ENCODE measurements around the gene CHPF.

CHPF gene

DNA sequence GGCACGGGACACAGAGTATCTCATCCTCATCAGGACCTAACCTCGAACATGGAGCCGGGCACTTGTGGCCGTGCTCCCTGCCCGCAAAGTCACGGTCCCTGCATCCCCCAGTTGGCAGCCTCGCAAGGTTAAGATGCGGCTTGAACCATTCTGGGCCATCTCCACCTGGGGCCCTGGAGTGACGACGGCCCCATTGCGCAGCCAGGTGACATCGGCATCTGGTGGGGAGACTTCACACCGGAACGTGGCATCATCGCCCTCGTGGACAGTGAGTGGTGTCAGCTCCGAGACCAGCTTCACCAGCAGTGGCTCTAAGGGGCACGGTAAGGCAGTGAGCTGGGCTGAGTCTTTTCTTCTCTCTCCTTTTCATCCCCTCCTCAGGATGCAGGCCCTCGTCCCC is 12.8 kb upstream of the CHPF start:
- Histone ChIP-seq H3K9me3 (ENCODE audit: control insufficient read depth, low read length) (no peaks in the 10 kb centered on the region), H3K4me1 (peaks cover 3% of the 10 kb centered on the region), H3K9ac (no peak overlapping the region), H2AFZ (no peak overlapping the region), H3K4me2 (ENCODE audit: low read length) (no peak overlapping the region), H3K36me3 (ENCODE audit: control insufficient read depth, insufficient read depth, low read length) (no peaks in the 10 kb centered on the region), H3K4me3 (ENCODE audit: low read depth, low read length) (no peak overlapping the region), H3K27ac (no peak overlapping the region), H3K79me2 (no peaks in the 10 kb centered on the region), H3K27me3 (ENCODE audit: control insufficient read depth, insufficient read depth, low read length) (peaks cover 4% of the 10 kb centered on the region)
- TF ChIP-seq CTCF (IDR thresholded peaks at IDR 0.05) = no peak

DNA sequence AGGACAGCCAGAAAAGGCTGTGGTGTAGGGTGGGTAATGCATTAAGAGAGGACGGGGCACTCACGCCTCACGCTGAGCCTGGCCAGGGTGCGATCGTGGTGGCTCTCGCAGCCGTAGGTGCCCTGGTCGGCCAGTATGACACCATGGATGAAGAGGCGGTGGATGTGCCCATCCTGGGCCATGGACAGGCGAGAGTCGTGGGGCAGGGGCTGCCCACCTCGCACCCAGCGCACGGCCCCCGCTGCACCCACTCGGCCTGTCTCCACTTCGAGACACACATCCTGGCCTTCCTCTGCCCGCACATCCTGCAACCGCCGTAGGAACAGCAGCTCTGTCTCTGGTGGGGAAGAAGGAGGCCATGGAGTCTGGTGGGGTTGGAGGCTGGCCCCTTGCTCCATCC is 12.3 kb upstream of the CHPF start:
- Histone ChIP-seq H3K36me3 (ENCODE audit: control insufficient read depth, insufficient read depth, low read length) (no peaks in the 10 kb centered on the region), H3K9me3 (ENCODE audit: control insufficient read depth, low read length) (no peaks in the 10 kb centered on the region), H3K27ac (no peak overlapping the region), H3K4me3 (ENCODE audit: low read depth, low read length) (no peak overlapping the region), H3K79me2 (no peaks in the 10 kb centered on the region), H3K4me2 (ENCODE audit: low read length) (no peak overlapping the region), H3K27me3 (ENCODE audit: control insufficient read depth, insufficient read depth, low read length) (peaks cover 4% of the 10 kb centered on the region), H3K9ac (no peak overlapping the region), H3K4me1 (peaks cover 3% of the 10 kb centered on the region), H2AFZ (no peak overlapping the region)
- TF ChIP-seq CTCF (IDR thresholded peaks at IDR 0.05) = no peak

- no peak for TF ChIP-seq CTCF (IDR thresholded peaks at IDR 0.05)
- Histone ChIP-seq H3K4me1 (peaks cover 3% of the 10 kb centered on the region), H3K36me3 (ENCODE audit: control insufficient read depth, insufficient read depth, low read length) (no peaks in the 10 kb centered on the region), H2AFZ (no peak overlapping the region), H3K27ac (no peak overlapping the region), H3K9ac (no peak overlapping the region), H3K9me3 (ENCODE audit: control insufficient read depth, low read length) (no peaks in the 10 kb centered on the region), H3K4me2 (ENCODE audit: low read length) (no peak overlapping the region), H3K4me3 (ENCODE audit: low read depth, low read length) (no peak overlapping the region), H3K79me2 (no peaks in the 10 kb centered on the region), H3K27me3 (ENCODE audit: control insufficient read depth, insufficient read depth, low read length) (peaks cover 4% of the 10 kb centered on the region)
These were observed 10.7 kb upstream of the CHPF start for GRCh38 chr2:219554350-219554749.

DNA sequence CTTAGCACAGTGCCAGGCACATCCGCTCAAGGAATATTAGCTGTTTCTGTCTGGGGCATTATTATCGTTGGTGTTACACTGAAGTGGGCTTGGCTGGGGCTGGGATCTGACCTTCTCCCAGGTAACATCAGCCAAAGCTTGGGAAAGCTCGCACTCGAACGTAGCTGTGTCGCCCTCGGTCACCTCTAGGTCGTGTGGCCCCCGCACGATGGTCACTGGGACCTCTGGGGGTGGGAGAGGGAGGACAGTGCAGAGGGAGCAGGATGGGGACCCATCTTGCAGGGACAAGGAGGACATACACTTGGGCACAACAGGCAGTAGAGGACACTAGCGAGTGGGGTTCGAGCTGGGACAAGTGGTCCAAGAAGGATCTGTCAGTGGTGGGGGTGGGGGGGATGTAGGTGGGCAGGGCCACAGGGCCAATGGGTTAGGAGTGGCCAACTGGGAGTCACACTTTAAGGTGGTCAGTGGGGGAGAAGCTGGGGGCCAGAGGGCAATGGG is 9.9 kb upstream of the CHPF start:
- no peak overlapping the region for H2AFZ ChIP-seq
- H3K9ac ChIP-seq = no peak overlapping the region
- peak overlapping the region; percentile 74 for H3K4me2 ChIP-seq (ENCODE audit: low read length)
- no peak overlapping the region for H3K27ac ChIP-seq
- no peaks in the 10 kb centered on the region for H3K36me3 ChIP-seq (ENCODE audit: control insufficient read depth, insufficient read depth, low read length)
- H3K79me2 ChIP-seq = no peaks in the 10 kb centered on the region
- H3K27me3 ChIP-seq (ENCODE audit: control insufficient read depth, insufficient read depth, low read length) = peaks cover 4% of the 10 kb centered on the region
- H3K4me3 ChIP-seq (ENCODE audit: low read depth, low read length) = no peak overlapping the region
- TF ChIP-seq CTCF (IDR thresholded peaks at IDR 0.05) = no peak
- H3K4me1 ChIP-seq = peaks cover 3% of the 10 kb centered on the region
- H3K9me3 ChIP-seq (ENCODE audit: control insufficient read depth, low read length) = no peaks in the 10 kb centered on the region

- Histone ChIP-seq H3K27ac (no peak overlapping the region), H3K9ac (no peak overlapping the region), H3K4me3 (ENCODE audit: low read depth, low read length) (peak overlapping the region; percentile 59)
These were observed 9.5 kb upstream of the CHPF start for GRCh38 chr2:219553168-219553417.

More at GRCh38 chr2:219553168-219553417, 9.5 kb upstream of the CHPF start:
- peak overlapping the region; percentile 74 for H3K4me2 ChIP-seq (ENCODE audit: low read length)
- H3K9me3 ChIP-seq (ENCODE audit: control insufficient read depth, low read length) = no peaks in the 10 kb centered on the region
- H3K79me2 ChIP-seq = no peaks in the 10 kb centered on the region
- peaks cover 4% of the 10 kb centered on the region for H3K27me3 ChIP-seq (ENCODE audit: control insufficient read depth, insufficient read depth, low read length)
- H3K4me1 ChIP-seq = peaks cover 3% of the 10 kb centered on the region
- peak overlapping the region; percentile 80 for H2AFZ ChIP-seq
- no peak for TF ChIP-seq CTCF (IDR thresholded peaks at IDR 0.05)
- no peaks in the 10 kb centered on the region for H3K36me3 ChIP-seq (ENCODE audit: control insufficient read depth, insufficient read depth, low read length)
